GM13976 (cell line): ENCODE data around the gene BRCC3.

ENCODE experiments used
- DNase-seq: peaks from one replicate; pipeline ENCODE4 v3.0.0; 2012; ENCODE audit warnings: low spot score
- in situ Hi-C: fragments of 300-500 bp; cut with MboI; formaldehyde crosslinking; loops from one replicate; pipeline ENCODE4 v1.12.0; 2022; ENCODE audit warnings: low sequenced_read_pairs, mixed read lengths, inconsistent platforms; ENCODE audit not compliant: unreplicated experiment
- TF ChIP-seq, protein P1 (sequence below): IDR thresholded peaks from 2 replicates; pipeline ENCODE4 v1.5.1; 2012; ENCODE audit warnings: borderline replicate concordance, mild to moderate bottlenecking; ENCODE audit not compliant: insufficient read depth; ENCODE audit errors: extremely low read depth, missing control alignments, control extremely low read depth

The BRCC3 gene

GRCh38 chrX:155105919-155106318, 34.6 kb downstream of the BRCC3 start:
- TF ChIP-seq, protein P1, sequence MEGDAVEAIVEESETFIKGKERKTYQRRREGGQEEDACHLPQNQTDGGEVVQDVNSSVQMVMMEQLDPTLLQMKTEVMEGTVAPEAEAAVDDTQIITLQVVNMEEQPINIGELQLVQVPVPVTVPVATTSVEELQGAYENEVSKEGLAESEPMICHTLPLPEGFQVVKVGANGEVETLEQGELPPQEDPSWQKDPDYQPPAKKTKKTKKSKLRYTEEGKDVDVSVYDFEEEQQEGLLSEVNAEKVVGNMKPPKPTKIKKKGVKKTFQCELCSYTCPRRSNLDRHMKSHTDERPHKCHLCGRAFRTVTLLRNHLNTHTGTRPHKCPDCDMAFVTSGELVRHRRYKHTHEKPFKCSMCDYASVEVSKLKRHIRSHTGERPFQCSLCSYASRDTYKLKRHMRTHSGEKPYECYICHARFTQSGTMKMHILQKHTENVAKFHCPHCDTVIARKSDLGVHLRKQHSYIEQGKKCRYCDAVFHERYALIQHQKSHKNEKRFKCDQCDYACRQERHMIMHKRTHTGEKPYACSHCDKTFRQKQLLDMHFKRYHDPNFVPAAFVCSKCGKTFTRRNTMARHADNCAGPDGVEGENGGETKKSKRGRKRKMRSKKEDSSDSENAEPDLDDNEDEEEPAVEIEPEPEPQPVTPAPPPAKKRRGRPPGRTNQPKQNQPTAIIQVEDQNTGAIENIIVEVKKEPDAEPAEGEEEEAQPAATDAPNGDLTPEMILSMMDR: no peak
- in situ Hi-C loops: no loop called here
- no peak for DNase-seq

- TF ChIP-seq, protein P1: no peak
- DNase-seq: no peak
- in situ Hi-C loops: no loop called here
Observed at GRCh38 chrX:155108427-155108826, 37.1 kb downstream of the BRCC3 start.

DNA sequence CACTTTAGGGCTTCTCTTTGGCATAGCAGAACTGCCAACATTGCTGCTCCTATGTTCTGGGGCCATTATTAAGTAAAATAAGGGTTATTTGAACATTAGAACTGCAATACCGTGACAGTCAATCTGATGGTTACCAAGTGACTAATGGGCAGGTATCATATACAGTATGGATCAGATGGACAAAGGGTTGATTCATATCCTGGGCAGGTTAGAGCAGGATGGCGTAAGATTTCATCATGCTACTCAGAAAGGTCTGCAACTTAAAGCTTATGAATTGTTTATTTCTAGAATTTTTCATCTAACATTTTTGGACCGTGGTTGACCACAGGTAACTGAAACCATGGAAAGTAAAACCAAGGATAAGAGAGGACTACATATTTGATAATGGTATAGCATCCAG, 40.9 kb downstream of the BRCC3 start:
- TF ChIP-seq, protein P1: no peak
- no peak for DNase-seq
- in situ Hi-C loops: no loop called here

DNA sequence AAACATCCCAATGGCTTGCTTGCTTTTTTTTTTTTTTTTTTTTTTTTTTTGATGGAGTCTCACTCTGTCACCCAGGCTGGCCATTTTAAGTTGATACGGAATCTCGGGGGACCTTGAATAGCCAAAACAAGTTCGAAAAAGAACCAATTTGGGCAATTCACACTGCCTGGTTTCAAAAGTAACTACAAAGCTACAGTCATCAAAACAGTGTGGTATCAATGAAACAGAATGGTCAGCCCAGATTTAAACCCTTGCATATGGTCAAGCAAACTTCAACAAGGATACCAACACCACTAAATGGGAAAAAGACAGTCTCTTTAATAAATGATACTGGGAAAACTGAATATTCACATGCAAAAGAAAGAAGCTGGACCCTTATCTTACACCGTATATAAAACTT, 41.8 kb downstream of the BRCC3 start:
- in situ Hi-C loops: no loop called here
- TF ChIP-seq, protein P1: no peak

DNA sequence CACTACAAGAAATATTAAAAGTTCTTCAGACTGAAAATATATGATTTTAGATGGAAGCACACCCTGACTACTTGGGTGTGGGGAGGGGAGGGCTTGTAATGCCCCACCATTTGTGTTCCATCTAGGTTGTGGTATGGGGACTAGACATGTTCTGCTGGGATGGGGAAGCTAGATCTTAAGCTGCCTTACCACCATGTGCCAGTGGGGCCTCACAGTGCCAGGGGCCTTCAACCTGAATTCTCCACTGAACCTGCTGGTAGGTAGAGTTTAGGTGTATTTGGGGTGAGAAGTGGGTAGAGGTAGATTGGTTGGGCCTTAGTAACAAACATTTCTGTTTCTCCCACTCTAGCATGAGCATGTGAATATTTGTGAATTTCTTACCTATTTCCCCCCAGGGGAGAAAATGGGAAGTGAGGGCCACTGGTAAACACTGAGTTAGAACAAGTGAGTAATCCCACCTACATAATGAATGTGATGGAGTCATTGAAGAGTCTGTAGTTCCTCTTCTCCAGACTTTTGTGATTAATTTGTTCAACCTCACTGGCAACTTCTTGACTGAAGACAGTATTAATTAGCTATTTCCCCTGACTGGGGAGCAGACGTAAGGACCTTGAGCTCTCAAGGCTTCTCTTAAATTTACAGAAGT, 44.0 kb downstream of the BRCC3 start:
- in situ Hi-C loops: no loop called here
- DNase-seq: no peak
- TF ChIP-seq, protein P1: no peak

More for the DNA sequence above, 41.8 kb downstream of the BRCC3 start:
- DNase-seq: no peak

DNA sequence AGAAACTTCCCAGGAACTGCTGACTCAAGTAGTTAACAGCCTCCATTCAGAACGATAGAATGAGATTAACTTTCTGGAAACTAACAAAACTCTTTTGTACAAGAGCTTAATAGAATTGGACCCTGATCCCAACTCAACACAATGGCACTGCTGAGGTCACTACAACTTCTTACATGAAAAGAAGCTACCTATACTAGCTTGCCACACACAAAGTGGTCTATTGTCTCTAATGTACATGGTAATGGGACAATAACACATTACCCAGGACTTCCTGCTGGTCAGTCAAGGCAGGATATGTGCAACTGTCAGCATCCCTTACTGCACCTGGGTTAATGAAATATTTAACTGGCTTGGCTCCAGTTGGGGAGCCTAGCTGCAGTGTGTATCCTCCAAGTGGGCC, 56.2 kb downstream of the BRCC3 start:
- no peak for DNase-seq
- in situ Hi-C loops: no loop called here
- TF ChIP-seq, protein P1: no peak
